ENCODE data around the gene TFPI. TPM values are rescaled to one million over a fixed set of nuclear protein-coding genes. Genes with fewer than 3 reads are reported as not detected.

The TFPI gene
- total and polyA plus RNA-seq, 2 experiments from 2014 or later: 6.6 to 8.8 TPM

DNA sequence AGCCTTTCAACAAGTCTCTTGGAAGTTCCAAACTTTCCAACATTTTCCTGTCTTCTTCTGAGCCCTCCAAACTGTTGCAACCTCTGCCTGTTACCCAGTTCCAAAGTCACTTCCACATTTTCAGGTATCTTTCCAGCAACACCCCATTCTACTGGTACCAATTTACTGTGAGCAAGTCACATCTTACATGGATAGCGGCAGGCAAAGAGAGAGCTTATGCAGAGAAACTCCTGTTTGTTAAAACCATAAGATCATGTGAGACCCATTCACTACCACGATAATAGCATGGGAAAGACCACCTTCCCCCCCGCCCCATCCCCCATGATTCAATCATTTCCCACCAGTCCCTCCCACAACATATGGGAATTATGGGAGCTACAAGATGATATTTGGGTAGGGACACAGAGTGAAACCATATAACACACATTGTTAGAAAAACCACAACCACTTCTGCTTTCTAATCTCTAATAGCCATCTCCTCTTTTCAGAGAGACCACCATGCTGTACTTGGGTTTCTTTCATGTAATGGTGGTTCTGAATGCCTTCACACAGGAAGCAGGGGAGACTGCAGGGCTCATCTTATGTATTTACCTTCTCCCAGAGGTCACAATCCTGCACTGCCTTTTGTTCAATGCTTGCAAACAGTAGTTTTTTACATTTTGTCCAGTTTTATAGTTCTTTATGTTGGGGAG is 60.2 kb downstream of the TFPI start:
- no peaks in the 10 kb centered on the region for H3K36me3 ChIP-seq
- H3K27ac ChIP-seq: no peak overlapping the region
- no peaks in the 10 kb centered on the region for H3K27me3 ChIP-seq
- no peaks in the 10 kb centered on the region for H3K4me1 ChIP-seq (ENCODE audit: low read depth)
- H3K9me3 ChIP-seq (ENCODE audit: low read depth): no peaks in the 10 kb centered on the region
- TF ChIP-seq, protein P1, sequence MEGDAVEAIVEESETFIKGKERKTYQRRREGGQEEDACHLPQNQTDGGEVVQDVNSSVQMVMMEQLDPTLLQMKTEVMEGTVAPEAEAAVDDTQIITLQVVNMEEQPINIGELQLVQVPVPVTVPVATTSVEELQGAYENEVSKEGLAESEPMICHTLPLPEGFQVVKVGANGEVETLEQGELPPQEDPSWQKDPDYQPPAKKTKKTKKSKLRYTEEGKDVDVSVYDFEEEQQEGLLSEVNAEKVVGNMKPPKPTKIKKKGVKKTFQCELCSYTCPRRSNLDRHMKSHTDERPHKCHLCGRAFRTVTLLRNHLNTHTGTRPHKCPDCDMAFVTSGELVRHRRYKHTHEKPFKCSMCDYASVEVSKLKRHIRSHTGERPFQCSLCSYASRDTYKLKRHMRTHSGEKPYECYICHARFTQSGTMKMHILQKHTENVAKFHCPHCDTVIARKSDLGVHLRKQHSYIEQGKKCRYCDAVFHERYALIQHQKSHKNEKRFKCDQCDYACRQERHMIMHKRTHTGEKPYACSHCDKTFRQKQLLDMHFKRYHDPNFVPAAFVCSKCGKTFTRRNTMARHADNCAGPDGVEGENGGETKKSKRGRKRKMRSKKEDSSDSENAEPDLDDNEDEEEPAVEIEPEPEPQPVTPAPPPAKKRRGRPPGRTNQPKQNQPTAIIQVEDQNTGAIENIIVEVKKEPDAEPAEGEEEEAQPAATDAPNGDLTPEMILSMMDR (IDR thresholded peaks at IDR 0.05; ENCODE audit: low read depth, low read length): no peak
- DNase-seq (ENCODE audit: low read depth in 1 of 2, low spot score in 1 of 2): no peak
- H3K4me3 ChIP-seq: no peak overlapping the region

DNA sequence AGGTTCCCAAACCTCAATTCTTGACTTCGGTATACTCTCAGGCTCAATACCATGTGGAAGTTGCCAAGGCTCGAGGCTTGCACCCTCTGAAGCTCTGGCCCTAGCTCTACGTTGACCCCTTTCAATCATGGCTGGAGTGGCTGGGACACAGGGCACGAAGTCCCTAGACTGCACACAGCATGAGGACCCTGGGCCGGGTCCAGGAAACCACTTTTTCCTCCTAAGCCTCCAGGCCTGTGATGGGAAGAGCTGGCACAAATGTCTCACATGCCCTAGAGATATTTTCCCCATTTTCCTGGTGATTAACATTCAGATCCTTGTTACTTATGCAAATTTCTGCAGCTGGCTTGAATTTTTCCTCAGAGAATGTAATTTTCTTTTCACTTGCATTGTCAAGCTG is 61.1 kb downstream of the TFPI start:
- no peak for DNase-seq (ENCODE audit: low read depth in 1 of 2, low spot score in 1 of 2)
- H3K4me1 ChIP-seq (ENCODE audit: low read depth): no peaks in the 10 kb centered on the region
- no peaks in the 10 kb centered on the region for H3K9me3 ChIP-seq (ENCODE audit: low read depth)
- H3K27ac ChIP-seq: no peak overlapping the region
- H3K4me3 ChIP-seq: no peak overlapping the region
- no peaks in the 10 kb centered on the region for H3K27me3 ChIP-seq
- no peaks in the 10 kb centered on the region for H3K36me3 ChIP-seq
- TF ChIP-seq, protein P1 (IDR thresholded peaks at IDR 0.05; ENCODE audit: low read depth, low read length): no peak

DNA sequence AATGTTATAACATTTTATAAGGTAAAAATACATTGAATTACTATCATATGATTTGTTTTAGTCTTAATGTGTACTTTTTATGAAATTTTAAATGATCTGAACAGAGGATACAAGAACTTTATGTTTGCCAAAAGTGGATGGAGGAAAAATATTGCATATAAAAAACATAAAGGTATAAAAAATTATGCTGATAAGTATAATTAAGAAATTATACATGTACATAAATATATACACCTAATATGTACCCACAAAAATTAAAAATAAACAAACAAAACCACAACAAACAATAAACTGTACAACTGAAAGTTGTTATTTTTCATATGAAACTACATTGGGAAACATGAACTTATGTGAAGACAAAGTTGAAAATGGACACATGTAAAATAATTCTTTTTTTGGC is 68.0 kb downstream of the TFPI start:
- Histone ChIP-seq H3K9me3 (ENCODE audit: low read depth) (no peaks in the 10 kb centered on the region), H3K4me3 (no peak overlapping the region)
- TF ChIP-seq, protein P1 (IDR thresholded peaks at IDR 0.05; ENCODE audit: low read depth, low read length): no peak

DNA sequence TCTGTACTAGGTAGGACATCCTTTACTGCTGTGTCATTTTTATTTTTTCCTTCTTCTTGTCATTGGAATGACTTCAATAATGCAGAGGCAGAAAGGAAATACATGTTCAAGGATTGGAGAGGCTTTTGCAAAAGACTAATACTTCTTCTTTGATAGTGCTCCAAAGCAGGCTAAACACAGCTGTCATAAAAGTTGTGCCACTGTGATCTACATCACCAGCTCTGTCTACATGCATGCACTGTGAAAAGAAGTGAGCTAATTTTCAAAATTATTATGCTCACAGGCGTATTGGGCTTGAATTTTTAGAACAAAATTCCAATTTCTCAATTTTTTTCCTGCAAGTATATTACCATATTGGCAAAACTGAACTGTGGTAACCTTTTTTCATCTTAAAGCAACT is 68.7 kb downstream of the TFPI start:
- no peak for DNase-seq (ENCODE audit: low read depth in 1 of 2, low spot score in 1 of 2)
- Histone ChIP-seq H3K4me3 (no peak overlapping the region), H3K36me3 (no peaks in the 10 kb centered on the region), H3K4me1 (ENCODE audit: low read depth) (no peaks in the 10 kb centered on the region), H3K27me3 (no peaks in the 10 kb centered on the region), H3K9me3 (ENCODE audit: low read depth) (no peaks in the 10 kb centered on the region), H3K27ac (no peak overlapping the region)
- TF ChIP-seq, protein P1 (IDR thresholded peaks at IDR 0.05; ENCODE audit: low read depth, low read length): no peak

More for the DNA sequence above, 68.0 kb downstream of the TFPI start:
- no peak for DNase-seq (ENCODE audit: low read depth in 1 of 2, low spot score in 1 of 2)
- no peaks in the 10 kb centered on the region for H3K4me1 ChIP-seq (ENCODE audit: low read depth)
- H3K27me3 ChIP-seq: no peaks in the 10 kb centered on the region
- no peaks in the 10 kb centered on the region for H3K36me3 ChIP-seq
- no peak overlapping the region for H3K27ac ChIP-seq

DNA sequence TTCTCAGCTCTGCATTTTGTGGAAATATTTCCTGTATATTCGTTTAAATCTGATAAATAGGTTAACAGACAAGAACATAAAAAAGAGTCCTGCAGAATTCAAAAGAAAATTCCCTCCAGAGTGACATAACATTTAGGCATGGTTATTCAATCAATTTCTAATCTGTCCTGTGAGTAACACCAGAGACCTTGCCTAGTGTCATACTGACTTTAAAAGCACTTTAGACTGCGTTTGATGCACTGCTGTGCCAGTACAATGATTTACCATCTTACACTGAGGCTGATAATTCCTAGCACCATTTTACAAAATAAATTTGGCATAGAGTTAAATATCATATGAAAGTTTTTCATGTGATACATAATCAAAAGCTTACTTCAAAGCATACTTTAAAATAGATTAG is 70.7 kb downstream of the TFPI start:
- Histone ChIP-seq H3K9me3 (ENCODE audit: low read depth) (no peaks in the 10 kb centered on the region), H3K27me3 (no peaks in the 10 kb centered on the region), H3K36me3 (no peaks in the 10 kb centered on the region), H3K4me3 (no peak overlapping the region), H3K4me1 (ENCODE audit: low read depth) (no peaks in the 10 kb centered on the region), H3K27ac (no peak overlapping the region)
- peak in 1 of 2 donors; percentile 17 for DNase-seq (ENCODE audit: low read depth in 1 of 2, low spot score in 1 of 2)
- TF ChIP-seq, protein P1 (IDR thresholded peaks at IDR 0.05; ENCODE audit: low read depth, low read length): no peak

All from cardiac muscle cell (in vitro differentiated cells and primary cell).